GM21515 (cell line): ENCODE results near the gene PUS7L.
"Not testable (repeated sequence)": the region's sequence is repeated elsewhere in the genome, so short reads cannot be mapped to it uniquely, and the experiment has no call there.

Source experiments
- ATAC-seq: cut with Tn5 transposase; IDR thresholded peaks from one replicate; pipeline ENCODE4 v1.9.1; 2021; ENCODE audit not compliant: unreplicated experiment

Gene PUS7L

DNA sequence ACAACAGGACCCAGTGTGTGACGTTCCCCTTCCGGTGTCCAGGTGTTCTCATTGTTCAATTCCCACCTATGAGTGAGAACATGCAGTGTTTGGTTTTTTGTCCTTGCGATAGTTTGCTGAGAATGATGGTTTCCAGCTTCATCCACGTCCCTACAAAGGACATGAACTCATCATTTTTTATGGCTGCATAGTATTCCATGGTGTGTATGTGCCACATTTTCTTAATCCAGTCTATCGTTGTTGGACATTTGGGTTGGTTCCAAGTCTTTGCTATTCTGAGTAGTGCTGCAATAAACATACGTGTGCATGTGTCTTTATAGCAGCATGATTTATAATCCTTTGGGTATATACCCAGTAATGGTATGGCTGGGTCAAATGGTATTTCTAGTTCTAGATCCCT, 7.2 kb downstream of the PUS7L start:
- not testable (repeated sequence) for ATAC-seq

DNA sequence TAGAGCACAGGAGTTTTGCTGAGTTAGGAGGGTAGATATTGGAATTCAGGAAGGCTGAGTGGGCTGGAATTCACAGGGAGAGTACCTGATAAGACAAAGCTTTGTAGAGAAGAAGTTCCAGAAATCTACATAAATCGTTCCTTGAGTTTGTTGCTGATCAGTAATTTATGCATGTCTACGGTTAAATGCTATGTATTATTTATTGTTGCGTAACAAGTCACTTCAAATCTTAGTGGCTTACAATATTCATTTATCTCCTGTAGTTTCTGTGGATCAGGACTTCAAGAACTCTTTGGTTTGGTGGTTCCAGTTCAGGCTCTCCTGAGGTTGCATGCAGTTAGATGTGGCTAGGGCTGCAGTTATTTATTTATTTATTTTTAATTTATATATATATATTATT, 7.8 kb downstream of the PUS7L start:
- no peak for ATAC-seq

DNA sequence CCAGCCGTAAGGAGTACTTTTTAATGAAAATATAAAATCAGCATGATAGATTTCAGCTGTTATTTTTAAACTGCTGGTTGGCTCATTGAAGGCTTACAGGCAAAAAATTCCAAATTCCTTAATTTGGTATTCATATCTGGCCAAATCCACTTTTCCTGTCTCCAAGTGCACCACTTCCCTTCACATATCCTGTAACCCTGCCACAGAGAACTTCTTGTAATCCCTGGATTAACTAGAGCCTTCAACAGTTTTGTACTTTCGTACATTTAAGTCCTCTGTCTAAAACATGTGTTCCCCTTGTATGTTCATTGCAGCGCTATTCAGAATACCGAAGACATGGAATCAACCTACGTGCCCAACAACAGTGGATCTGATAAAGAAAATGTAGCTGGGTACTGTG, 9.6 kb downstream of the PUS7L start:
- ATAC-seq, result no peak

DNA sequence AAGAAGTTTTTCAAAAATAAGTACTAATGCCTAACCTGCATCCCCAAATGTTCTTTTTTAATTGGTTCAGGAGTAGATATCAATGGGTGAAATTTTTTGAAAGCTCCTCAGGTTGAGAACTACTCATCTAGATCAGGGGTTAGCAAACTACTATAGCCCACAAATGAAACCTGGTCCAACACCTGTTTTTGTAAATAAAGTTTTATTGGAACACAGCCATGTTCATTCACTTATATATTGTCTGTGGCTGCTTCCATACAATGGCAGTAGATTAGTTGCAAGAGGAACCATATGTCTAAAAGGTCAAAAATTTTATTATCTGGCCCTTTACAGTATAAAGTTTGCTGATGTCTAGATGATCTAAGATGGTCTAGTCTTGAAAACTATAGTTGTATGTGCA, 13.8 kb downstream of the PUS7L start:
- no peak for ATAC-seq

DNA sequence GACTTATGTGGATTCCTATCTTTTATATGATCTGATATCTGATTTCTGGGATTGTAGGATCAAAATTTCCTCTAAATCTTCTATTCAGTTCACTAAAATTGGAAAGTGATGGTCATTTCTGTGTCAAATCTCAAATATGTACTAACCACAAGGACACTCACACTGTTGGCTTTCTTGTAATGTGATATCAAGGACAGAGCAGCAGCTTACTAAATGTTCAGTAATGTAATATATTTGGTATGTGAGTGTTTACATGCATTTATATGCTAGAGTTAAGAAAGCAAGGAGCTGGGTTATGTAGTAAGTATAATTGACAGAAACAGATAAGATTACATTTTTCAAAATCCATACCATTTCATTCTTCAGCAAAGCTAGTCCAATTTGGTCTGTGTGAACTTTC, 16.5 kb downstream of the PUS7L start:
- no peak for ATAC-seq

DNA sequence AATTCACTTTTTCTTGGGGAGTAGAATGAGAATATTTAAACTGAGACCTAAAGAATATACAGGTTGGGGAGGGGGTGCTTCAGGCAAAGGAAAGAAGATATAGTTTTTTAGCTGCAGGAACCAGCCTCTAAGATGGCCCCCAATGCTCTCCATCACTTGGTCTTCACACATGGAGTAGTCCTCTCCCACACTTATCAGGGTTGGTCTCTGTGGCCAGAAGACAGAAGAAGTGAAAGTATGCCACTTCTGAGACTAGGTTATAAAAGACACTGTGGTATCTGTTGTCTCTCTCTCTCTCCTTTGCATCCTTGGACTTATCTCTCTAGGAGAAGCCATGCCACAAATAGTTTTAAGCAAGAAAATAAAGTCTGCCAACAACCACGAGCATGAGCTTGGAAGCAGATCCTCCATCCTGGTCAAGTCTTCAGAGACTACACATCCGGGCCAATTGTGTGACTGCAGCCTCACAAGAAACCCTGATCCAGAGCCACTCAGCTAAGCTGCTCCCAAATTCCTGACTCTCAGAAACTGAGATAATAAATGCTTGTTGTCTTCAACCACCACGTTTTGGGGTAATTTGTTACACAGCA, 18.0 kb downstream of the PUS7L start:
- ATAC-seq, result no peak

DNA sequence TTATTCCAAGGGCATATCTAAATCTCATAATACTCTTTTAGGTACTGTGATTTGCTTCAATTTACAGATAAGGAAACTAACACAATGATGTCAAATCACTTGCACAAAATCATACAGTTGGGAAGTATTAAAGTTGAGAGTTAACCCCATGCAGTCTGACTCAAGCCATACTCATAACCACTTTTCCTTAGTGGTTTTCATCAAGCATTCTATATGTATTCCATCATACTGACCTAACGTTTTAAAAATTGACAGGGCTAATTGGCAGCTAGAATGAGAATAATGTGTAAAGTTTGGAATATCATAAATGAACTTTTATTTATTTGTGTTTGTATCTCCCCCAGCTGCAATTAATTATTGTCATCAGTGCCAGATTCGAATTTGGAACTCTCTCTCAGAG, 20.9 kb downstream of the PUS7L start:
- no peak for ATAC-seq

DNA sequence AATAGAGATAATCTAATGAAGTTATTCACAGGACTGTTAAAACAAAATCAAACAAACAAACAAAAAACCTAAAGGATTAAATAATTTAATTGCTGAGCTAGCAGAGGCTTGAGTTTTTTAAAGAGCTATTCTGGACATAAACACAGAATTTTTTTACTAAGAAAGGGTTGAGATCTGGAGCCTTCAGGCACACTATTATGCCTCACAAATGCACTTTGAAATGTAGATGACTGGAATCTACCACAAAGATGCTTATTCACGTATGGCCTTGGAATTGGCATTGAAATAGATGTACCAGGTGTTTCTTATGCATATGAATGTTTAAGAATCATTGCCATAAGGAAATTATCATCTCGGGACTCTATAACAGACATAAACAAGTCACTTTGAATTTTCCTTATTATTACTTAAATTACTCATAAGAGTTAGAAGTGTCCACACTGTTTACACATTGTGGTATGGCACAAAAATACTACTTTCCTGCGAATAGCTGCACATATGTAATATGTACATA, 21.6 kb downstream of the PUS7L start:
- ATAC-seq, result no peak

DNA sequence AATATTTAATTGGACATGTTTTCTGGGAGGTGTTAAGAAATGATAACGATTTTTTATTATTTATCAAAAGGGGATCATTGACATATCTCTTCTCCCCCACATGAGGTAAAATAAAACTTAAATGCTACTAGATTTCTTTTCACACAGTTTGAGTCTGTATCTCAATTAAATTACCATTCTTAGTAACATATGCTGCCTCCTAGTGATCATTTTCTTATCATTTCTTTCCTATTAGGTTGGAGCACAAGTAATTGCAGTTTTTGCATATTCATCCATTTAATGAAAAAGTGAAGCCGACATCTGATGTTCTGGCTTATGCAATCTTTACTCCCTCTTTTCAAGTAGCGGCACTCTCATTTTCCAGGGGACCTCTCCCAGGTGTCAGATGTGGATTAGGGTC, 24.9 kb downstream of the PUS7L start:
- no peak for ATAC-seq

DNA sequence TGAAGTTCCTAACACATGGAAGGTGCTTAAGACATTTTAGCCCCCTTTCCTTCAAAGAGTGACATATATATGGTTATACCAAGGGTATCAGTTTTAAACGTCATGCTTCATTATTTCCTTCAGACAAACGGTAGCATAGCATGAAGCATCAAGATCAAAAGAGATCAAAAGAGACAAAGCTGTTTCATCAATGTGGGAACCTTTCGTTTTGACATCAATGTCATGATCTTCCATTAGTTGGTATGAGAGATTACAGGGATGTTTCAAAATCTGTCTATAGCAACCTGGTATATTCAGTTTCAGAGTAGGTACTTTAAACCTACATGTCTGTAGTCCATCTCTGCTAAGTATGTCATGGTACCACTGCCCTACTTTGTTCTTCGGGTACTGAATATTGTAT, 28.3 kb downstream of the PUS7L start:
- no peak for ATAC-seq

DNA sequence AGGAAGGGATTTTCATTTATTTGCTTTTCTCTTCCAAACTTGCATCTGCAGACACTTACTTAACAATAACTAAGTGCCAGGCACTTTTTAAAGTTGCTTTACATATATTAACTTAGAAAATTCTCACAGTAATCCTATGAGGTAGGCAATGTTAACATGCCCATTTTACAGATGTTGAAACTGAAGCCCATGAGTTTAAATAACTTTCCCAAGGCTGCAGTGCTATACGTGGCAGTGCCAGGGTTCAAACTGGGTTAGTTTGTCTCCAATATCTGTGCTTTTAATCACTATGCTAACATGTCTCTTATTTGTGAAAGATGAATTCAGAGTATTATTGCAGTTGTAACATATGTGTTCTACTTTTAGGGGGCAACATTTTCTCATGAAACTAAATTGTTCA, 29.9 kb downstream of the PUS7L start:
- no peak for ATAC-seq

DNA sequence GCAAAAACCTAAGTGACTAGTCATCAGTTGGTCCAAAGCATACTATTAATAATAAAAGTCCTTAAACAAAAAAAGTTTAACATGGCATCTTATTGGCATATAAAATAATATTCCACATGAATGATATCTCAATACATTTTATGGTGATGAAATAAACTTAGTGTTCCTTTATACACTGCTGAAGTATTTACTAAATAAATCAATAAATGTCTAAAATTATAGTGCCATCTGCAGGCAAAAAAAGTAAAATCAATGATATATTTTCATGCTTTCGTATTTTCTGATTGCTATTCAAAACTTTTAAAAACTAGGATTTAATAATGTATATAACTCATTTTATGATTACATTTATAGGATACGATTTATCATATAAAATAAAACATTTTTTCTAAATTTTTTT, 30.5 kb downstream of the PUS7L start:
- ATAC-seq, result no peak

DNA sequence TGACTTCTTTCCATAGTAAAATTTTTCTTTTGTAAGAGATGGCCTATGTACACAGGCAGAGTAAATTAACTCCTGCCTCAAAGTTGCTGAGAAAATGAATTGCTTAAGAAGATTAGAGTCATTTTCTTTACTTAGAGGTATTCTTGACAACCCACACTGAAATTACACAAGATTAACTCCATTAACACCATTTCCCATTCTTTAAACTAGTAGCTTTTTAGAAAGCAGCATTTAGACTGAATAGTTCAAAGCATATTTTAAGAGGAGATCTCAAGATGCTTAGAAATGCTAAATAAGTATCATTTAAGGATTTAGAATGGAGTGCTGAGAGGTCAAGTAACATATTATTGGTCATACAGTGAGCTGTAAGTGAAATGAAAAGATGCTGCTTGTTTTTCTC, 35.5 kb downstream of the PUS7L start:
- no peak for ATAC-seq

DNA sequence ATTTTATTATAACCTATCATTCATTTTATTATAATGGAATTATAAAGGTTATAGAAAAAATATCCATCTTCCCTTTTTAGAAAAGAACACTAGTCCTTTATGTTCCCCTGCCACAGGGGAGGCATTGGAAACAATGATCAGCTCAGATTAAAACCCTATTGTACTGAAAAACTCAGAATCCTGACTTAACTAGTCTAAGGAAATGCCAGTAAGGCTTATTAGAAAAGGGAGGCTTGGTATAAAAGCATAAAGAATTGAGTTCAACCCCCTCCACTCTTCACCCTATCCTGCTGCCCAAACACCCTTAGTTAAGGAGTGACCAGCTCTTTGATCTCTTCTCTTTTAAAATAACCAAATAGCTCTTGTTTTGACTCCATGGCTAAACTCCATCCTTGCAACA, 36.0 kb downstream of the PUS7L start:
- ATAC-seq, result no peak

DNA sequence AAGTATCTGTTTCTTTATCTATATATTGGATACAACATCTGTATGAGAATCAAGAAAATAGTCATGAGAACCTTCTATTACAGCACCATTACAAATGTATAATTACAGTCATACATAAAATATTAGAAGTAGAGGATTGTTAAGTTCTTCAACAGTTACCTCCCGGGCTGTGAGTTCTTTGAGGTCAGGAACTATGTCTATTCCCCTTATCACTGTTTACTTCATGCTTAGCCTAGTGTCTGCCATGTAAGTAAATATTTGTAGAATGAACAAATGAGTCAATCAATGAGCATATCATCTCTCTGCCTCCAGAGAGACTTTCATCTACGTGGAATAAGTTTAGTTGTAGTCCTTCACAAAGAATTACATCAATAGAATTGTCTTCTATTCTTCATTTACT, 47.2 kb downstream of the PUS7L start:
- ATAC-seq, result no peak

DNA sequence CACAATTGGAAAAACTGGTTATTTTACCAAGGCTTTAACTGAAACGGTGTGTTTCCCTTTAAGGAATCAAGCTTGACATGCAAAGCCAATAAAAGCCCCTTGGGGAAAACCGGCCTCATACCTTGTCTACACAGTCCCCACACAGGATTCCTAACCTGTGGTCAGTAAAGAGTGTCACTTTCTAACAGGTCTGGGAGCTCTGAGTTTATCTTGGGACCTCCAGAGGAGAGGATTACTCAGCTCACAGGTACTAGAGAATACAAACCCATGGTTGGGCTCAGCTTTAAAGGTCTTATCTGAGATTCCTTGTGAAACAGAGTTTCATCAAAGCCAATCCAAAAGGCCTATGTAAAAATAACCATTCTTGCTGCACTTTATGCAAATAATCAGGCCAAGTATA, 54.8 kb downstream of the PUS7L start:
- ATAC-seq, result not testable (repeated sequence)

DNA sequence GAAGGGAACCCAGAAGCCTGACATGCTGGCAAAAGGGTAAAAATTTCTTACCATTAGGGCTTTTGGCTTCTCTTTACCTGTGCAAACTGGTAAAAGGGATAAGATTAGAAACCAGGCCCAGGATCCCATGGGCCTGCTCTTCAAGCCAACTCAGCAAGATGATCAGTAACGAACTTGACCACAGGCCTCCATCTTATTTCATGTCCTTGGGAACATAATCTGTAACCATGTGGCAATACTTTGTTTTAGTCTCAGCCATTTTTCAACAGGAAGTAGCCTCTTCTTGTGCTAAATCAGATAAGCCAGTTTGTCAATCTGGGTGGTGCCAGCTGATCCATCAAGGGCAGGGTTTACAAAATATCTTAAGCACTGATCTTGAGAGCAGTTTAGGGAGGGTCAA, 57.4 kb downstream of the PUS7L start:
- ATAC-seq, result not testable (repeated sequence)

DNA sequence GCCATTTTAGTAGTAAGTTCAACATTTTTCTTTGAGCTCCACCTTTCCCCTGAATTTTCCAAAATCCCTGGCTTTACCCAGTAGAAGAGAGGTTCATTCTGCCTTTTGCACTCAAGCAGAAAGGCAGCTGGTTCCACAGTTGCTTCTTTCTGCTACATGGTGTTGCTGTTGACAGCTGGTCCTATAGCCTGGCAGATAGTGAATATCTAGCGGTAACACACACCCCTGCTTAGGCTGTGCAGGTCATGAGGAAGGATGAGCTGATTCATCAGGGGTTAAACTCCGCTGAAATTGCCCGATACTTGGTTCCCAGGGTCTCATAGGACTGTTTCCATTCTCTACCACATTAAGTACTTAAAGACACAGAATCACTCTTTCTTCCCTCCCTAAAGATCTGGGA, 62.4 kb downstream of the PUS7L start:
- no peak for ATAC-seq

DNA sequence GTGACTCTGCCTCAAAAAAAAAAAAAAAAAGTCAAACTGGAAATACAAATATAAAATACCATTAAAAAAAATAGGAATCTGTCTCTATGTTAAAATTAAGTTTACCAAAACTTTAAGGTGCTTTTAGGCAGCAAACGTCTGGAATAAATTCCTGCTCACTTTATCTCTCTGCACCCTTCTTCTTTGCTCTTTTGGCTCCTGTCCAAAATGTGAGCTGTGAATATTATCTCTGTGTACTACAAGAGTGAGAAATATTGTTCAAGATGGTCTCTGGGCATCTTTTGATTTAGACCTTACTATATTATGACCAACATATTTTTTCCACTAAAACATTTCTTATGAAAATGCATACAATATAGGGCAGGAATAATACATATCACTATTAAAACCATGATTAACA, 63.7 kb downstream of the PUS7L start:
- no peak for ATAC-seq

DNA sequence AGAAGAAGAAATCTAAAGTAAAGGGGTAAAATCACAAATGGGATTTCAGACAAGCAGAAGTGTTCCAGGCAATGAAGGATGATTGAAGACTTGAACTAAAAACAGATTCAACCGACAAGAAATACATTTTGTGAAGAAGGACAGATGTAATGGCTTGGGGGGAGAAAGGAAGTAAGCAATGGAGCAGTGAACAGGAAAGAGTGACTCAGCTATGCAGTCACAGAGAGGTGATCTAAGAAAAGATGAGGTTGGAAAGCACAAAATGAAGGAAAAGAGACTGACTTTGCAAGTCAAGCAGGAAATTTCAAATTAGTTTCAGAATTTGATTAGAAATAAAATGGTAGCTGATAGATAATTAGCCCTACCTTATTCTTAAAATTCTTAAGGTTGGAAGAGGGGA, 66.5 kb downstream of the PUS7L start:
- ATAC-seq, result no peak

DNA sequence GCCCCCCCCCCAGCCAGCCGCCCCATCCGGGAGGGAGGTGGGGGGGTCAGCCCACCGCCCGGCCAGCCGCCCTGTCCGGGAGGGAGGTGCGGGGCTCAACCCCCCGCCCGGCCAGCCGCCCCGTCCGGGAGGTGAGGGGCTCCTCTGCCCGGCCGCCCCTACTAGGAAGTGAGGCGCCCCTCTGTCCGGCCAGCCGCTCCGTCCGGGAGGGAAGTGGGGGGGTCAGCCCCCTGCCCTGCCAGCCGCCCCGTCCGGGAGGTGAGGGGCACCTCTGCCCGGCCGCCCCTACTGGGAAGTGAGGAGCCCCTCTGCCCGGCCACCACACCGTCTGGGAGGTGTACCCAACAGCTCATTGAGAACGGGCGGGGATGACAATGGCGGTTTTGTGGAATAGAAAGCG, 73.1 kb downstream of the PUS7L start:
- not testable (repeated sequence) for ATAC-seq

DNA sequence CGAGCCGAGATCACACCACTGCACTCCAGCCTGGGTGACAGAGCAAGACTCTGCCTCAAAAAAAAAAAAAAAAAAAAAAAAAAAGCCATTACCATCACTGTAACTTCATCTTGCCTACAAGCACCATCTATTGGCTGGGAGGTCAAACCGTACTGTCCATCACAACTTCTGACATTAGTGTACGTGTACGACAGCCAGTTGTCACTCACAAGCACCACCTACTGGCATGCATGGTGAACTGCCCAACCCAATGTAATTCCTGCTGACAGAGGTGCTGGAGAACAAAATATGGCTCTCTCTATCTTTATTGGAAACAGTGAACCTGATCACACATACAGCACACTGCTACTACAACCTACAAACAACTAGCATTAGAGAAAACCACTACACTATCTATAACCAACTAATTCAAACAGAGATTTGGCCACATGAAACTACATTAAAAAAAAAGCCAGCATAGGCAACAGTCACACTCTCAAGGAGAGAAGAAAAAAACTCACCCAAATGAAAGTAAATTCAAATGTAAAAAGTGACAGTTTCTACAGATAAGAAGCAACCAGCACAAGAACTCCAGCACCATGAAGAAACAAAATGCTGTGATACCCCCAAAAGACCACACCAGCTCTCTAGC, 82.3 kb downstream of the PUS7L start:
- peak; percentile 98 for ATAC-seq
